ENCODE data around the gene CFLAR. TPM values are rescaled to one million over a fixed set of nuclear protein-coding genes. Genes with fewer than 3 reads are reported as not detected.
"Not testable (repeated sequence)": the region's sequence is repeated elsewhere in the genome, so short reads cannot be mapped to it uniquely, and the experiment has no call there.

CFLAR gene
- total RNA-seq, 2 donors from 2014 or later: 154 to 179 TPM

DNA sequence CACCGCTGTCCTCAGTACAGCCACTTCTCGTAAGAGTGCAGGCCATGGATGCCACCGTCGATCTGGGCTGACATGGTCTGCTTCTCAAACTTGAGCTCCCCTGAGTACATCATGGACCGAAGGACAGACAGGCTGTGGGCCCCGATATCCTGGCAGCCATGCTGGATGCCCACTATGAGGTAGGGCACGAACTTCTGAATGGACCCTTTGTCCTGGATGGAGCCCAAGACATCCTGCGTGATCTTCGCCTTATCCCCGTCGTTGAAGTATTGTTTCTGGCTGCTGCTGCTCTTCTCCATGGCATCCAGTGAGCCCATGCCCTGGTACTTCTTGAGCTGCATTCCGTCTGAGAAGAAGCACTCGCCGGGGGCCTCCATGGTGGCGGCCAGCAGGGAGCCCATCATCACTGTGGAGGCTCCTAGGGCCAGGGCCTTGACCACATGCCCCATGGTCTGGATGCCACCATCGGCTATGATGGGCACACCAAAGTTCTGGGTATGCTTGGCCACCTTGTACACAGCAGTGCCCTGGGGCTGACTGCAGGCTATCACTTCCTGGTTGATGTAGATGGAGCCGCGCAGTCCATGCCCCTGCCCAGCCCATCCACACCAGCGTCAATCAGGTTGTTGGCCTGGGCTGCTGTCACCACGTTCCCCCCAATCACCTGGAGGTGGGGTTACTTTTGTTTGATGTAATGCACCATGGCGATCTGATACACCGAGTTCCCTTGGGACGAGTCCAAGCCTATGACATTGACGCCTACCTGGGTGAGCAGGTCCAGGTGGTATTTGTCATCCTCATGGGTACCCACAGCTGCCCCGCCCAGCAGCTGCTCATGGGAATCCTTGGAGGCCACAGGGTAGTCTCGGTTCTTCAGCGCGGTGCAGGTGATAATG is 21.8 kb downstream of the CFLAR start:
- H3K27ac ChIP-seq: peak overlapping the region; percentile 49 to 71
- peaks cover 0 to 56% of the 10 kb centered on the region in 2 donors for H3K4me1 ChIP-seq

GRCh38 chr2:201138401-201138970 is 22.5 kb downstream of the CFLAR start:
- H3K27me3 ChIP-seq: no peaks in the 10 kb centered on the region
- H3K36me3 ChIP-seq: peaks cover 92% of the 10 kb centered on the region
- peak overlapping the region; percentile 20 to 29 for H3K27ac ChIP-seq
- H3K4me1 ChIP-seq: peaks cover 0 to 48% of the 10 kb centered on the region in 2 donors
- DNase-seq (ENCODE audit: low spot score): no peak
- TF ChIP-seq, protein P1, sequence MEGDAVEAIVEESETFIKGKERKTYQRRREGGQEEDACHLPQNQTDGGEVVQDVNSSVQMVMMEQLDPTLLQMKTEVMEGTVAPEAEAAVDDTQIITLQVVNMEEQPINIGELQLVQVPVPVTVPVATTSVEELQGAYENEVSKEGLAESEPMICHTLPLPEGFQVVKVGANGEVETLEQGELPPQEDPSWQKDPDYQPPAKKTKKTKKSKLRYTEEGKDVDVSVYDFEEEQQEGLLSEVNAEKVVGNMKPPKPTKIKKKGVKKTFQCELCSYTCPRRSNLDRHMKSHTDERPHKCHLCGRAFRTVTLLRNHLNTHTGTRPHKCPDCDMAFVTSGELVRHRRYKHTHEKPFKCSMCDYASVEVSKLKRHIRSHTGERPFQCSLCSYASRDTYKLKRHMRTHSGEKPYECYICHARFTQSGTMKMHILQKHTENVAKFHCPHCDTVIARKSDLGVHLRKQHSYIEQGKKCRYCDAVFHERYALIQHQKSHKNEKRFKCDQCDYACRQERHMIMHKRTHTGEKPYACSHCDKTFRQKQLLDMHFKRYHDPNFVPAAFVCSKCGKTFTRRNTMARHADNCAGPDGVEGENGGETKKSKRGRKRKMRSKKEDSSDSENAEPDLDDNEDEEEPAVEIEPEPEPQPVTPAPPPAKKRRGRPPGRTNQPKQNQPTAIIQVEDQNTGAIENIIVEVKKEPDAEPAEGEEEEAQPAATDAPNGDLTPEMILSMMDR (IDR thresholded peaks at IDR 0.05): no peak
- H3K9me3 ChIP-seq: no peaks in the 10 kb centered on the region
- H3K4me3 ChIP-seq: no peak overlapping the region

More for the DNA sequence above, 21.8 kb downstream of the CFLAR start:
- no peak overlapping the region for H3K4me3 ChIP-seq
- H3K36me3 ChIP-seq: peaks cover 91% of the 10 kb centered on the region
- no peak for DNase-seq (ENCODE audit: low spot score)
- no peaks in the 10 kb centered on the region for H3K27me3 ChIP-seq
- TF ChIP-seq, protein P1 (IDR thresholded peaks at IDR 0.05): no peak
- no peaks in the 10 kb centered on the region for H3K9me3 ChIP-seq

- H3K36me3 ChIP-seq: peaks cover 92% of the 10 kb centered on the region
- H3K27me3 ChIP-seq; H3K4me3 ChIP-seq; H3K9me3 ChIP-seq; DNase-seq (ENCODE audit: low spot score): not testable (repeated sequence)
- H3K27ac ChIP-seq: peak overlapping the region; percentile 24 to 29
- H3K4me1 ChIP-seq: peaks cover 0 to 41% of the 10 kb centered on the region in 2 donors
Observed at GRCh38 chr2:201138986-201139781, 23.2 kb downstream of the CFLAR start.

DNA sequence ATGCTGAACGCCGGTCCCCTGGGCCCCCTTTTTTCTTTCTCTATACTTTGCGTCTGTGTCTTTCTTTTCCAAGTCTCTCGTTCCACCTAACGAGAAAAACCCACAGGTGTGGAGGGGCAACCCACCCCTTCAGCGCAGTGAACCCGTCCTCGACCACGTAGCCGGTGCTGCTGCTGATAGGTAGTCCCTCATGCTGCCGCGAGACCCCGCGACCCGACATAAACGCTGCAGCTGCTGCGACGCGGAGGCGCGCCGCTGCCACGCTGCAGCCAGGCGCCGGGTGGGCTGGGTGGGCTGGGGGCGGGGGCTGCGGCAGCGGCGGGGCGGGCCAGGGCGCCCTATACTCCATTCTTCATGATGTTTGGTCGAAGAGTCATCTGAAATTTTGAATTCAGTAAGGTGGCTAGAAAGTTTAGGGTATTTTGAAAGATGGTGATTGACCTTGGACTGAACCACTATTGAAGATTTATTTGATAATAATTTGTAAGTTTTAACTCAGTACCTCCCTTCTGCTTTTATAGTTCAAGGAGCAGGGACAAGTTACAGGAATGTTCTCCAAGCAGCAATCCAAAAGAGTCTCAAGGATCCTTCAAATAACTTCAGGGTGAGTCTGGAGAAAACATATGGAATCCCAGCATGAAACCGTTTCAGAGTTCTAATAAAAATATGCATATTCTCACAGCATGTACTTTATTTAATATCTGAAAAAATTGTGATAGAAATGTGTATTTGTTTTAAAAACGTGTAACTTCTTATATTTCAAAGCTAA is 24.1 kb downstream of the CFLAR start:
- Histone ChIP-seq H3K27ac (peak overlapping the region in 1 of 2 donors; percentile 24), H3K4me1 (peaks cover 0 to 35% of the 10 kb centered on the region in 2 donors), H3K27me3 (no peaks in the 10 kb centered on the region), H3K4me3 (no peak overlapping the region), H3K9me3 (no peaks in the 10 kb centered on the region), H3K36me3 (peaks cover 92% of the 10 kb centered on the region)
- DNase-seq (ENCODE audit: low spot score): no peak
- TF ChIP-seq, protein P1 (IDR thresholded peaks at IDR 0.05): no peak

DNA sequence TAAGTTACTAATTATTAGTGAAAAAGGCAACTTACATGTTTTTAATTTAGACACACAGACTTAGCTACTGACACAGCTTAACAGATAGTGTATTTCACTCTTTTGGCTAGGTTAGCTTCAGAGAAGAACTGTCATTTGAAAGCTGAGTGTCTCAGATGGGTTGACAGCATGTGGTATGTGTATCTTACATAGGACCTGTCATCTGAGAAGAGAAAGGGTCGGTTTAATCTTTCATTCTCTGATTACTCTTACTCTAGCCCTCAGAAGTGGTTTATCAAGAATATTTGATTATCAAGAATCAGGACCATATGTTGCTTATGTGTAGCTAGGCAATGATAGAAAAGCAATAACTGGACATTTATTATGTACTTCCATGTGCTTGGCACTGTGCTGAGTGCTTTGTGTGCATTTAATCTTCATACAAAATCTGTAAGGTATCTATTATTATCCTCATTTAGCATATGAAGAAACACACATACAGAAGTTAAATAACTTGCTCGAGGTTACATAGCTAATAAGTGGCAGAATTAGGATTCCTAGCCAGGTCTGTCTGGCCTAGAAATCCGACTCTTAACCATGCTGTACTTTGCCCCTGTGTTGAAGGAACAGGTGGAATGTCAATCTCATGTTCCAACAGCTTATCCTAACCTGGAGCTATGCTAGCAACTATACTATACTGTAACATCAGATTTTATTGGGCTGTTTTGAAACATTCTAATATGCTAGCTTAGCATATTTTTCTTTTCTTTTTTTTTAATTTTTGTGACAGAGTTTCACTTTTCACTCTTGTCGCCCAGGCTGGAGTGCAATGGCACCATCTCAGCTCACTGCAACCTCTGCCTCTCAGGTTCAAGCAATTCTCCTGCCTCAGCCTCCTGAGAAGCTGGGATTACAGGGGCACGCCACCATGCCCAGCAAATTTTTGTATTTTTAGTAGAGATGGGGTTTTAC is 28.4 kb downstream of the CFLAR start:
- DNase-seq (ENCODE audit: low spot score): no peak
- H3K9me3 ChIP-seq: no peaks in the 10 kb centered on the region
- H3K36me3 ChIP-seq: peaks cover 95% of the 10 kb centered on the region
- TF ChIP-seq, protein P1 (IDR thresholded peaks at IDR 0.05): no peak
- no peak overlapping the region for H3K4me3 ChIP-seq
- no peaks in the 10 kb centered on the region for H3K27me3 ChIP-seq
- H3K27ac ChIP-seq: no peak overlapping the region
- H3K4me1 ChIP-seq: peaks cover 0 to 17% of the 10 kb centered on the region in 2 donors

Data from right atrium auricular region (tissue), 2 donors.